SU-DHL-6 (cell line): ENCODE data around the gene TTC39B.

ENCODE experiments used
- EZH2phosphoT487 ChIP-seq: fragments of 200-600 bp; sonication (generic), shearing (Covaris generic); conservative IDR thresholded peaks from 2 replicates; pipeline ENCODE4 v1.6.1; 2018; ENCODE audit warnings: mild to moderate bottlenecking, antibody characterized with exemption, low read length, moderate library complexity, mixed read lengths
- TF ChIP-seq, protein P1 (sequence below): fragments of 200-600 bp; sonication (generic); IDR thresholded peaks from one replicate; pipeline ENCODE4 v1.5.1; 2017; ENCODE audit warnings: antibody characterized with exemption, mild to moderate bottlenecking, low read length, moderate library complexity; ENCODE audit not compliant: insufficient read depth, poor library complexity, severe bottlenecking

DNA sequence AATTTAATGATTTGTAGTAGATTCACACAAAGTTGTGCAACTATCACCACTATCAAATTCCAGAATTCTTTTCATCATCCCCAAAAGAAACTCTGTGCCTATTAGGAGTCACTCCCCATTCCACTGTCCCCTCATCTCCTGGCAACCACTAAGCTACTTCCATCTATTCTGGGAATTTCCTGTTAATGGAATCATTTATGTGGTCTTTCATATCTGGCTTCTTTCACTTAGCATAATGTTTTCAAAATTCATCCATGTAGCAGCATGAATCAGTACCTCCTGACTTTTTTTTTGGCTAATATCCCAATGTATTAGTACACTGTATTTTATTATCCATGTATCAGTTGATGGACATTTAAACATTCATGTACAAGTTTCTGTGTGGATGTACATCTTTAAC, 157.6 kb downstream of the TTC39B start:
- no peak for TF ChIP-seq EZH2phosphoT487
- TF ChIP-seq, protein P1, sequence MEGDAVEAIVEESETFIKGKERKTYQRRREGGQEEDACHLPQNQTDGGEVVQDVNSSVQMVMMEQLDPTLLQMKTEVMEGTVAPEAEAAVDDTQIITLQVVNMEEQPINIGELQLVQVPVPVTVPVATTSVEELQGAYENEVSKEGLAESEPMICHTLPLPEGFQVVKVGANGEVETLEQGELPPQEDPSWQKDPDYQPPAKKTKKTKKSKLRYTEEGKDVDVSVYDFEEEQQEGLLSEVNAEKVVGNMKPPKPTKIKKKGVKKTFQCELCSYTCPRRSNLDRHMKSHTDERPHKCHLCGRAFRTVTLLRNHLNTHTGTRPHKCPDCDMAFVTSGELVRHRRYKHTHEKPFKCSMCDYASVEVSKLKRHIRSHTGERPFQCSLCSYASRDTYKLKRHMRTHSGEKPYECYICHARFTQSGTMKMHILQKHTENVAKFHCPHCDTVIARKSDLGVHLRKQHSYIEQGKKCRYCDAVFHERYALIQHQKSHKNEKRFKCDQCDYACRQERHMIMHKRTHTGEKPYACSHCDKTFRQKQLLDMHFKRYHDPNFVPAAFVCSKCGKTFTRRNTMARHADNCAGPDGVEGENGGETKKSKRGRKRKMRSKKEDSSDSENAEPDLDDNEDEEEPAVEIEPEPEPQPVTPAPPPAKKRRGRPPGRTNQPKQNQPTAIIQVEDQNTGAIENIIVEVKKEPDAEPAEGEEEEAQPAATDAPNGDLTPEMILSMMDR, result no peak
